Stimulated activated CD8-positive, alpha-beta memory T cell treated with anti-CD3 and anti-CD28 coated beads, Interleukin-7, amount 100 ng/mL, for 4 hours (primary cell): ENCODE data around the gene NTRK1.
"Not testable (repeated sequence)": the region's sequence is repeated elsewhere in the genome, so short reads cannot be mapped to it uniquely, and the experiment has no call there.

Source experiments
- DNase-seq, 2 donors: peaks; one replicate each; pipeline ENCODE4 v3.0.0-alpha.2; 2020; ENCODE audit warnings: low read depth in 2 of 2

Gene NTRK1

GRCh38 chr1:156913809-156914387, 53.2 kb downstream of the NTRK1 start:
- no peak for DNase-seq

DNA sequence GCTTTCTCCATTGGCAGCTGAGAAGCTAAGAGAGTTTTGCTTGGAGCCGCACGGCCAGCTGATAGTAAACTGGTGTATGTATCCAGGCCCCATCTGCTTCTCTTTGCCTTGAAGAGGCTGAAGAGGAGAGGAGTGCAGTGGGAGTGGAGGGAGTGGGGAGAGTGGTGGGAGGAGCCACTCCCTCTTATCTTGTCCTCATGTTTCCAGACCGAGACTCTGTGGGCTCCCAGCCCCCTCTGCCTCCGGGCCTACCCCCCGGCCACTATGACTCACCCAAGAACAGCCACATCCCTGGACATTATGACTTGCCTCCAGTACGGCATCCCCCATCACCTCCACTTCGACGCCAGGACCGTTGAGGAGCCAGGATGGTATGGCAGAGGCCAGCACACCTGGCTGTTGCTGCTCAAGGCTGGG, 53.8 kb downstream of the NTRK1 start:
- DNase-seq: no peak

DNA sequence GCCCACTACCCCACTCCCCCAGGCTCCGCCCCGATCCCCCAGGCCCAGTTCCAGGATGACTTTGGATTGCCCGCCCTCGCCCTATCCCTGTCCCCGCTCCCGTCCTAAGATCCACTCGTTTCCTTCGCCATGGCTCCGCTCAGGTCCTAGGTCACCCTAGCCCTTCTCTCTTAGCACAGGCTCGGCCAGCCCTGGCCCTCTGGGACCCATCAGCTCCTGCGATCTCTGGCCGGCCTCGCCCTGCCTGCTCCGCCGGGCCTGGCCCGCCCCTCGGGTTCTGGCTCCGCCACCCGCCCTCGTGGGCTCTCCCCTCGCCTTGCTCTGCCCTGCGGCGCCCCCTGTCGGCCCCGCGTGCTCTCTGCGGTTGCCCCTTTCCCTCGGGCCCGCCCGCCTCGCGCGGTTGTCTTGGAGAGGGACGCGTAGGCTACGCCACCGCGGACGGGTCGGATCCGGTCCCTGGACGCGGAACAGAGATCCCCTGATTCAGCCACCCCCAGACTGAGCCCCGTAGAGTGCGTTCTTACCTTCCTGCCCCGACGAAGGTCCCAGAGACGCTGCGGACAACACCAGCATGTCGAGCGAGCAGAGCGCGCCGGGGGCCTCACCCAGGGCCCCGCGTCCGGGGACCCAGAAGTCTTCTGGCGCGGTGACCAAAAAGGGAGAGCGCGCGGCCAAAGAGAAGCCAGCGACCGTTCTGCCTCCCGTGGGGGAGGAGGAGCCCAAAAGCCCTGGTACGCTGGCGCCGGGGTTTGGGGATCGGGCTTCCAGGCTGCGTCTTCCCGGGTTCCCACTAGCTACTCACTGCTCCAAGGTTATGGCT, 59.8 kb downstream of the NTRK1 start, which contains the start of gene LRRC71:
TSS of gene LRRC71 (plus strand) at position 400 of the 820 bp plus-strand sequence. CDS start at position 572, 172 bp downstream.
- DNase-seq: peak in 1 of 2 donors; percentile 39

DNA sequence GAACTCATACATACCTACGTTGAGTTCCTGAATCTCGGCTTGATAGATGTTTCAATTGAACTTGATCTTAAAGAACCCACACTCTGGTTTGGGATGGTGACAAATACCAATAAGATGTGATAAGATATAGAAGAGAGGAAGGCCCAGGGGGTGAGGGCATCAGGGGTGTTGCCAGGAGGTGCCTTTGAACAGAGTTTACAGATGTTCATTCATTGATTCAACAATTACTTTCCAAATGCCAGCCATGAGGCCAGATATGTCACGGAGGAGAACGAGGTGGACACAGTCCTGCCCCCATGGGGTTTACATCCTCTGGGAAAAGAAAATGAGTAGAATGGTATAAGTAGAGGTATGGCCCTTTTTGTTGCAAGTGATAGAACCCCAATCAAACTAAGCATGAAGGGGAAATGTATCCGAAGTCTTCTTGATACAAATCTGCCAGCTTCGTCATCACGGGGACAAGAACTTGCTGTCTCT, 60.4 kb downstream of the NTRK1 start:
- DNase-seq: no peak

- DNase-seq: no peak
Observed at GRCh38 chr1:156922986-156923669, 62.5 kb downstream of the NTRK1 start.

GRCh38 chr1:156923670-156924477, 63.2 kb downstream of the NTRK1 start:
- no peak for DNase-seq

DNA sequence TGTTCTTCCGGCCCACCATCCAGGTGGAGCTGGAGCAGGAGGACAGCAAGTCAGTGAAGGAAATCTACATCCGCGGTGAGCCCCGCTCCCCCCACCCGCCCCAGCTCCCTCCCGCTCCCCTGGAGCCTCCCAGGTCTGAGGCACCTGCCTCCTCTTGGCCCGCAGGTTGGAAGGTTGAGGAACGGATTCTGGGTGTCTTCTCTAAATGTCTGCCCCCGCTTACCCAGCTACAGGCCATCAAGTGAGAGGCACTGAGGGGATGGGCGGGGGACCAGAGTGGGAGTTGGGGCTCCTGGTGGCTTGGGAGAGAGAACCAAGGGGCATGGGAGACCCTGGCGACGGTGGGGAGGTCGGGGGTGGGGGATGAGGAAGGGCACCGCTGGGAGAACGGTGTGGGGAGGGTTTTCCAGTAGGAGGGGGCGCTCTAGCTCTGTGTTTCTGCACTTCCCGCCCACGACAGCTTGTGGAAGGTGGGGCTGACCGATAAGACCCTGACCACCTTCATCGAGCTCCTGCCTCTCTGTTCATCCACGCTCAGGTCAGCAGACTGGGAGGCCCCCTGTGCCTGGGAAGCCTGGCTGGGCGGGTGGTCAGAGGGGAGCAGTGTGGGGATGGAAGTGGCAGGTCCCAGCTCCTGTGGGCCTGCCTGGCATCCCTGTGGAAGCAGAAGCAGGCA, 64.0 kb downstream of the NTRK1 start:
- DNase-seq: no peak

GRCh38 chr1:156925154-156926010, 64.7 kb downstream of the NTRK1 start:
- no peak for DNase-seq

DNA sequence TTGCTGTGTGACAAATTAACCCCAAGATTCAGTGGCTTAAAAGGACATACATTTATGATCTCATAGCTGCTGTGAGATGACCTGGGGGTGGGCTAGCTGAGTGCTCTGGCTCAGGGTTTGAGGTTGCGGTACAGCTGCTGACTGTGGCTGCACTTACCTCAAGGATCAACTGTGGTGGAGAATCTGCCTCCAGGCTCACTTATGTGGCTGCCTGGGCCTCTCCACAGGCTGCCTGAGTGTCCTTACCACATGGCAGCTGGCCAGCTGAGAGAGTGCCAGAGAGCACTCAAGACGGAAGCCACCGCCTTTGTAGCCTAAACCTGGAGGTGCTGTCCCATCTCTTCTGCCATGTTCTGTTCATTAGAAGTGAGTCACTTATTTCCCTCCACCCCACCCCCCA, 65.5 kb downstream of the NTRK1 start:
- no peak for DNase-seq

DNA sequence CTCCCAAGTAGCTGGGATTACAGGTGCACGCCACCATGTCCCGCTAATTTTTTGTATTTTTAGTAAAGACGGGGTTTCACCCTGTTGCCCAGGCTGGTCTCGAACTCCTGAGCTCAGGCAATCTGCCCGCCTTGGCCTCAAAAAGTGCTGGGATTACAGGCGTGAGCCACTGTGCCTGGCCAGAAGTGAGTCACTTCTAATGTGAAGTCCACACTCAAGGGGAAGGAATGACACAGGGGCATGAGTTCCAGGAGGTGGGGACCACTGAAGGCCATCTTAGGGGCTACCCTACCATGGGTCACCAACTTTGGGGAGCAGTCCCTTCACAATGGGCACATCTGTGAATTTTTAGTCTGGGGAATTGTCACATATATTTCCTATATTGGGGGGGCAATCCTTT, 66.0 kb downstream of the NTRK1 start:
- not testable (repeated sequence) for DNase-seq

DNA sequence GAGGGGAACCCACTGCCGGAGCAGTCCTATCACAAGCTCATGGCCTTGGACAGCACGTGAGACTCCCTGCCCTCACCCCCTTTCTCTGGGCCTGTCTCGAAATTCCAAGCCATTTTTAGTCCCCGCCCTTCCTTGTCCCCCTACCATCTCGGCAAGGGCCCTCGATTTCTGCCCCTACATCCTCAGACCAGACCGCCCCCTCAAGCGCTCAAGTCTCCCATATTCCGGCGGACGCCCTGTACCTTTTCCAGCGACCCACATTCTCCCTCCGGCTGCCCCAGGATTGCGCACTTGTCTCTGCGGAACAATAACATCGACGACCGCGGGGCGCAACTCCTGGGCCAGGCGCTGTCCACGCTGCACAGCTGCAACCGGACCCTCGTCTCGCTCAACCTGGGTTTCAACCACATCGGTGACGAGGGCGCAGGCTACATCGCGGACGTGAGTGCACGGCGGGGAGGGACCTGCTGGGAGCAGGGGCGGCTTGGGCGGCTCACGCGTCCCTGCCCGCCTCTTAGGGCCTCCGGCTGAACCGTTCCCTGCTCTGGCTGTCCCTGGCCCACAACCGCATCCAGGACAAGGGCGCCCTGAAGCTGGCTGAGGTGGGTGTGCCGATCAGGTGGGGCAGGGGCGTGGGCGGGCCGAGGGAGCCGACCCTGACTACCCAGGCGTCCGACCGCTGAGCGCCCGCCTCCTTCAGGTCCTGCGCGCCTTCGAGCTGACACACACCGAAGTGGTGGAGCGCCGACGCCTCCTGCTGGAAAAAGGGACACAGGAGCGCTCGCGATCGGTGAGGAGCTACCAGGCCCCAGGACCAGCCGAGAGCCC, 66.8 kb downstream of the NTRK1 start:
- DNase-seq: peak; percentile 13 to 47

DNA sequence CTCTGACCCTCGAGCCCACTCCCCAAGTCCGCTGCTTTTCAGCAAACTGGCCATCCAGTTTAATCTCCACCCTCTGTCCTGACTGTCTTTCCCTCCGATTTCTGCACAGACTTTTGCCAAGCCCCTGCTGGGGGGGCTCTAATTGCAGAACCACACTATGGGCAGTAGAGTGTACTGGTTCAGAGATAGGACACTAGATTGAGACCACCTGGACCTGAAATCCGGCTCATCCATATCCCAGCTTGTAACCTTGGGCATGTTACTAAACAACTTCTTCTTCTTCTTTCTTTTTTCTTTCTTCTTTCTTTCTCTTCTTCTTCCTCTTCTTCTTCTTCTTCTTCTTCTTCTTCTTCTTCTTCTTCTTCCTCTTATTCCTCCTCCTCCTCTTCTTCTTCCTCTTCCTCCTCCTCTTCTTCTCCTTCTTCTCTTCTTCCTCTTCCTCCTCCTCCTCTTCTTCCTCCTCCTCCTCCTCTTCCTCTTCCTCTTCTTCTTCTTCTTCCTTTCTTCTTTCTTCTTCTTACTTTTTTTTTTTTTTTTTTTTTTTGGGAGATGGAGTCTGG, 67.5 kb downstream of the NTRK1 start:
- DNase-seq: no peak

GRCh38 chr1:156929596-156930238, 69.1 kb downstream of the NTRK1 start:
- no peak for DNase-seq

GRCh38 chr1:156930483-156930882, 69.8 kb downstream of the NTRK1 start:
- DNase-seq: no peak
